K562 (cell line): ENCODE measurements around the gene RAD52.

Experiments
- CBX3 ChIP-seq, 2 experiments: IDR thresholded peaks; 1 replicate in 1 of 2; 2 replicates in 1 of 2; pipeline ENCODE4 v1.6.1; 2012; ENCODE audit warnings: inconsistent platforms in 2 of 2, low read length in 2 of 2, borderline replicate concordance in 1 of 2, control low read depth in 1 of 2
- HNRNPUL1 ChIP-seq: fragments of 200-400 bp; formaldehyde crosslinking; IDR thresholded peaks from 2 replicates; pipeline ENCODE4 v1.6.1; 2017; ENCODE audit warnings: low read length
- POLR2AphosphoS5 ChIP-seq: IDR thresholded peaks from 2 replicates; pipeline ENCODE4 v1.6.1; 2011; ENCODE audit warnings: mild to moderate bottlenecking, low read depth, low read length, moderate library complexity; ENCODE audit not compliant: control insufficient read depth, insufficient read depth
- POU5F1 ChIP-seq: fragments of 150-350 bp; IDR thresholded peaks from 2 replicates; pipeline ENCODE4 v1.6.1; 2014; ENCODE audit warnings: borderline replicate concordance, low read length, low read depth, mild to moderate bottlenecking; ENCODE audit not compliant: partially characterized antibody
- SIN3A ChIP-seq, 2 experiments: fragments of 150-350 bp in 1 of 2; IDR thresholded peaks; 2 replicates each; pipeline ENCODE4 v1.6.1; 2011 to 2016; ENCODE audit warnings: borderline replicate concordance in 2 of 2, low read depth in 2 of 2, low read length in 2 of 2, mild to moderate bottlenecking in 2 of 2, moderate library complexity in 2 of 2; ENCODE audit not compliant: control insufficient read depth in 1 of 2
- SNRNP70 ChIP-seq: fragments of 200-400 bp; formaldehyde crosslinking; optimal IDR thresholded peaks from 2 replicates; pipeline ENCODE3; 2017; ENCODE audit warnings: low read depth, low read length
- TBP ChIP-seq: optimal IDR thresholded peaks from 2 replicates; pipeline ENCODE3; 2011; ENCODE audit warnings: low read depth, low read length, improper control_type of control experiment
- TCF7L2 ChIP-seq: fragments of 150-350 bp; IDR thresholded peaks from 2 replicates; pipeline ENCODE4 v1.6.1; 2016; ENCODE audit warnings: low read depth, mild to moderate bottlenecking, low read length, moderate library complexity
- ZNF165 ChIP-seq: fragments of 250-450 bp; sonication (Bioruptor Pico); IDR thresholded peaks from 2 replicates; pipeline ENCODE4 v1.4.0; 2020; ENCODE audit warnings: borderline replicate concordance

DNA sequence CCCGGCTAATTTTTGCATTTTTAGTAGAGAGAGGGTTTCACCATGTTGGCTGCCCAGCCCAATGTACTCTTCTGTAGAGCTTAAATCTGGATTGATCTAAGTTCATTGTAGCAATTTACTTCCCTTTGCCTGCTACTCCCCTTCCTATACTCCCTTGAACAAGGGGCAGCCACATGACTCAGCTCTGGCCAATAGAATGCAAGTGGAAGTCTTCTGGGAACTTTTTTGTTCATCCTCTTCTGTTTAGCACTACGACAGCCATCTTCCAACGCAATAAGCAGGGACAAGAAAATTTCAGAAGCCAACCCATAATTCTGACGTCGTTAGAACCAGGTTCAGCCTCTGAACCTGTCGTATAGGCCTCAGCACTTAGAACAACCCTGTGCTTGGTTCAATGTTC is 6.4 kb upstream of the RAD52 start:
- TF ChIP-seq TCF7L2 (no peak), CBX3 (IDR thresholded peaks at IDR 0.05; ENCODE audit: borderline replicate concordance in 1 of 2, low read length in 2 of 2) (no peak), POU5F1 (no peak), ZNF165 (CRISPR knock-in tag) (no peak), SNRNP70 (no peak), POLR2AphosphoS5 (no peak), SIN3A (IDR thresholded peaks at IDR 0.05; ENCODE audit: borderline replicate concordance in 2 of 2, control insufficient read depth in 1 of 2, low read depth in 2 of 2, low read length in 2 of 2) (no peak), HNRNPUL1 (no peak), TBP (no peak)
